Activated CD4-positive, alpha-beta T cell treated with anti-CD3 and anti-CD28 coated beads, Interleukin-2, amount 50 U/mL, for 4 hours (primary cell): Measurements from ENCODE around the gene SPG7.

Source experiments
- DNase-seq, 2 experiments: peaks; one replicate each; pipeline ENCODE4 v3.0.0-alpha.2; 2020

The SPG7 gene

DNA sequence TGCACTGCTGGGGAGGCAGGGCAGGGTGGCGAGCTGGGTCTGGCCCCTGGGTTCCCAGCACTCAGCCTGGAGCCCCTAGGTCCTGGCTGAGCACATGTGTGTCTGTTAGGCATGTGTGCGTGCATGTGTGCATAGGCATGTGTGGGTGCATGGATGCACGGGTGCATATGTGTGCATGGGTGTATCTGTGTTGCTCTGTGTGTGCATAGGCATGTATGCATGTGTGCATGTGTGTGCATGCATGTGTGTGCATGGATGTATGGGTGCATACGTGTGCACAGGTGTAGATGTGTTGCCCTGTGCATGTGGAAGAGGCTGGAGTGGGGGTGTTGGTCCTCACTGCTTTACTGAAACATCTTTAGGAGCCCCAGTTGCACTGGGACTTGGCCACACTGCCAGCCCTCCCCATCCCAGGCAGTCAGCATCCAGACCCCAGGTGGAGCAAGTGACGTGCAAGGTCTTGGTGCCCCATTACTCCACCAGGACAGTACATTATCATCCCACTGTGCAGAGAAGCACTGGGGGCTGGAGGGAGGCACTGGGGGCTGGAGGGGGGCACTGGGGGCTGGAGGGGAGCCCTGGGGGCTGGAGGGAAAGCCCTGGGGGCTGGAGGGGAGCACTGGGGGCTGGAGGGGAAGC lies 94.9 kb downstream of the SPG7 start:
- DNase-seq: no peak

DNA sequence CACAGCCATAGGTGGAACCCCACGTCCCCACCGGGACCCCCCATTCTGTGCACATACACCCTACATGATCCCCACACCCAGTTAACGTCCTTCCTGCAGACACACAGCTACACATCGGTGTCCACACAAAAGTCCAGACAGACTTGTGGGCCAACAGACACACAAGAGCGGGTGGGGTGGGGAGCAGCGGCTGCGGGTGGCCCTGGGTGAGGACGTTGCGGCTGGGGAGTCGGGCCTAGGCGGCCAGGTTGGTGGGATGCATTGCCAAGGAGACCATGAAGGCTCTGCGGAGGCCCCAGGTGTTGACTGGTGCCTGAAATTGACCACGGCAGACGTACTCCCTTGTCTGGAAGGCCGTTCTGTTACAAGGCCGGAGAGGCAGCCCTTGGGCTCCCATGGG lies 96.6 kb downstream of the SPG7 start:
- DNase-seq: no peak

DNA sequence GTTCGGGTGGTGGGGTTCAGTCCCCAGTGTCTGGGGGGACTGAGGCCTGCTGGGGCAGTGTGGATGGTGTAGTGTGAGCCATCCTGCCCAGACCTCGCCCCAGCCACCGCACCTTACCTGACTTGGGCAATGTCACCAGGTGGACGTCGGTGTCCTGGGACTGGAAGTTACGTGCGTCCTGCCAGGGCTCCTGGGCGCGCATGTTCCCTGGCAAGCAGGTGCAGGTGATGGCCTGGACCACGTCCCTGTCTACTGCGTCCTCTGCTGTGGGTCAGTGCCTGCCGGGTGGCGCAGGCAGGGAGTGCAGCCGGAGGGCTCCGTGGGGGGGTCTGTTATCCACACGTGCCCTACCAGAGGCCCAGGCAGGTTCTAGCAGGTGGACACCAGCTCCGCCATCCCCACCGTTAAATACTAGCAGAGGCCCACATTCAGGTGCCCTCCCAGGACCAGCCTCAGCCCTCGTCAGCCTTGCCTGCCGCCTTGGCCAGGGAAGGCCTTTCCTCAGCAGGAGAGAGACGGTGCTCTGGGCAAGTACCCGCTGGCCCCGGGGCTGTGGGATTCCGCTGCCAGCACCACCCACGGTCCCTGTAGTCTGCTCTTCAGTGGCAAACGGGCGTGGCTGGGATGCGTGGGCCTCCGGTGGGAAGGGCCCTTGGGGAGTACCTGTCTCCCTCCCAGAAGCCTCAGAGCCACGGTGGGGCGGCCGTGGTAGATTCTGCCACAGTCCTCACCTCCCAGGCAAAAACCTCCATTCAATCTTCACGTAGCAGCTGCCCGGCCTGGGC lies 97.2 kb downstream of the SPG7 start:
- DNase-seq: no peak

DNA sequence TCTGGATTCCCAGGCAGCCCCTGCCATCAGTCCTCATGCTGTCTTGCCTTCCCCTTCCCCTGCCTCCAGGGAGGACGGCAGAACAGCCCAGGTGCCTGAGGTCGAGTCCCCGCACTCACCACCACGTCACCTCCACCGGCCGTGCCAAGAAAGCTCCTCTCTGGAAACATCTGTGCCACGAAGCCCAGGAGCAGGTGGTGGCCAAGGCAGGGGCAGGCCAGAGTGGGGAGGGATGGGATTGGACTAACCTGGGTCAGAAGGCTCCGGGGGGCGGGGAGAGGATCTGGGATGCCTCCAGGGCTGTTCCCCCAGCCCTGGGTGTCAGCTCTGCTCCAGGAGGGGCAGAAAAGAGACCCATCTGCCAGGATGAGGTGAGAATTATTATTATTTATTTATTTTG lies 97.8 kb downstream of the SPG7 start:
- DNase-seq: no peak
